HCT116 (cell line): ENCODE data around the gene TSPAN5.

Source experiments
- EZH2 ChIP-seq: fragments of 200-600 bp; sonication (generic); IDR thresholded peaks from 2 replicates; pipeline ENCODE4 v1.6.1; 2017; ENCODE audit warnings: antibody characterized with exemption, mixed run types
- SP1 ChIP-seq: IDR thresholded peaks from 2 replicates; pipeline ENCODE4 v1.6.1; 2012; ENCODE audit warnings: low read depth
- TF ChIP-seq, protein P1 (sequence below): IDR thresholded peaks from 2 replicates; pipeline ENCODE4 v1.6.1; 2012

- TF ChIP-seq SP1 (no peak), EZH2 (no peak)
- TF ChIP-seq, protein P1, sequence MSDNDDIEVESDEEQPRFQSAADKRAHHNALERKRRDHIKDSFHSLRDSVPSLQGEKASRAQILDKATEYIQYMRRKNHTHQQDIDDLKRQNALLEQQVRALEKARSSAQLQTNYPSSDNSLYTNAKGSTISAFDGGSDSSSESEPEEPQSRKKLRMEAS = no peak
Measured at GRCh38 chr4:98687876-98688275, 29.5 kb upstream of the TSPAN5 start.
